Stimulated activated CD8-positive, alpha-beta memory T cell treated with anti-CD3 and anti-CD28 coated beads, Interleukin-15, amount 100 ng/mL, for 24 hours (primary cell): ENCODE results near the gene PPP2R2D.

Source experiments
- DNase-seq: peaks from one replicate; pipeline ENCODE4 v3.0.0-alpha.2; 2020; ENCODE audit warnings: low read depth

The PPP2R2D gene

DNA sequence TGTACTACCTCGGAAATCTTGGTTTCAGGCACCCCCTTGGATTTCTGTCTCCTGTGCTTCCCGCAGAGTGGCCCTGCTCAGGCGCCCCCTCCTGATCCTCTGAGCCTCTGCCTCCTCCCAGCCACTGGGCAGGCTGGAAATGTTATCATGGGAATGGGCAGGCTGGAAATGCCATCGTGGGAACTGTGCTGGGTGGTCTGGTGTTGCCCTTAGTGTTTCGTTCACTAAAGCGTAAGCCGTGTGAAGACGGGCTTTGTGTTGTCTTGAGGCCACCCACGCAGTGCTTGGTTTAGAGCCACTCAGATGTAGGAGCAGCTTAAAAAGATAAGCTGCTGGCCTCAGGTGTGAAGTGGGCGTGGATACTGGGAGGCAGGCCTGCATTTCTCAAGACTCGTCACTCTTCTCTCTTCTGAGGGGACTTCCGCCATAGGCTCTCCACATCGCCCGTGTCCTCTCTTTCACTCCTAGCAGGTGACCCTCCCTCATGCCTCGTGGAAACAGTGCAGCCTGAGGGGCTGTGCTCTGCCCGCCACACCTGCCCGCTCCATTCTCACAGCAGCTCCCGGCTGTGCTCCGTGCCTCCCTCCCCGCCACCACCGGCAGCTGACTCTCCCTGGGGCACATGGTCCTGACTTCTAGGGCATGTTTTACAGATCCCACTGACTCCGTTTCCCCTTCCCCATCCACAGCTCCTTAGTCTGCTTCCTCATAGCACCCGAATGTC, 28.5 kb downstream of the PPP2R2D start:
- DNase-seq = no peak

DNA sequence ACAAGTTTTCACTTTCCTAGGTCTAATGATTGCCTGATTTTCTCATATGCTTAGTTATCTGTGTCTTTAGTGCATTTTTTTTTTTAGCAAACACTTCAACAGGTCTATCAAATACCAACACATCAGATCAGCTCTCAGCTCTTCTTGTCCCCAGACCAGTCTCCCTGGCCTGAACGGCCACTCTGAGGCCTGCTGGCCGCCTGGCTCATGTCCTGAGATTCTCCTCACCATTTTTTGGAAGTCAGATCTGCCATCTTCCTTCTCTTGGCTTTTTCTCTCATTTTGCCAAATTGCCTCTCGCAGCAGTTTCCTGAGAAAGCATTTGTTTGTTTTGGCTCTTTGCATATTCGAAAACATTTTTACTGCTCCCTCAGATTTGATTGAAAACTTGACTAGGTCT, 29.3 kb downstream of the PPP2R2D start:
- no peak for DNase-seq

- no peak for DNase-seq
Measured at GRCh38 chr10:131930586-131931330, 29.9 kb downstream of the PPP2R2D start.

- no peak for DNase-seq
Measured at GRCh38 chr10:131931981-131932380, 31.2 kb downstream of the PPP2R2D start.

GRCh38 chr10:131933016-131933695, 32.3 kb downstream of the PPP2R2D start:
- no peak for DNase-seq

DNA sequence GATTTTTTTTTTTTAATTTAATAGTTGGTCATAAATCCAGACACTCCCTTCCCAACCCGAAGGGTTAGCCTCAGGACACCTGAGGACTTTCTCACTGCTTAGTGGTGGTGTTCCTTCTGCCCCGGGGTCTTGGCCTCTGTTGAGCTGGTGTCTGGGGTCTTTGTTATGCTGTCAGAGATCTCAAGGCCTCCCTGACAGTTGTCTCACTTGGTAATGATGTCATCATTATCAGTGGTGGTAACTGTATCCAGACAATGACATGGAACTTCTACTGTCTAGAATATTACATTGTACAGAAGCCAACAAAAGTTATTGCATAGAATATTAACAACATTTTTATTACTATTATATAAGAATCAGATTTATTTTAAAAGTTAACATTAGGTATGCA, 32.9 kb downstream of the PPP2R2D start:
- DNase-seq = no peak

DNA sequence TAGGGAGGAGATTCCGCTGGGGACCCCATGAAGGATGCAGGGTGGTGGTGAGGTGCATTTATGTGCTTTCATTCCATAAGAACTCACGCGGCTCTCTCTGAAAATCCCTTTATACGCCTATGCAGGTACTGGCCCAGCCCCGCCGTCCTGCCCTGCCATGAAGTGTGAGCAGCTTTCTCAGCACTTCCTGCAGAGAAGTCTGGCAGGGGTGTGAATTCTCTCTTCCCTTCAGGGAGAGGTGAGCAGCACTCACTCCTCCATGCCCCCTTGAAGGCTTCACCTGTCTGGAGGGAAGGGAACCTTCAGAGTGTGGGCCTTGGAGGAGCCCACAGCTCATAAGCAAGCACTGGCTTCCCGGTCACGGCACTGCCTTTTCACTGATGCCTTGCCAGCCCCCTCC, 34.0 kb downstream of the PPP2R2D start:
- no peak for DNase-seq

DNA sequence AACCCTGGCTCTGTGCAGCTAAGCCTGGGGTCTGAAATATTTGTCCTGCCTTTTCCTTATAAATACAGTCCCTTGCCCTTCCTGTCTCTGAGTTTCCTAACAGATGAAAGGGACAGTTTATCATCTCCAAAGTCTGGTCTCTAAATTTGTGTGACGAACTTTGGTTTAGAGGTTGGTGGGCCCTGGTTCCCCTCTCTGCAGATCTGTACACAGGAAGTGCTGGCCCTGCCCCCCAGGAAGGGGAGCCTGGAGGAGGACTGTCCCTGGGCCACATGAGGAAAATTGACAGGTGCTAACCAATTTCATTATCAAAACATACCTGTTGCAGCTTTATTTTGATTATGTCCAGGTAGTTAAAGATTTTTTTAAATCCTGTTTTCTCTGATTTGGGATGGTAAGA, 34.5 kb downstream of the PPP2R2D start:
- DNase-seq = no peak

- DNase-seq = no peak
Measured at GRCh38 chr10:131936294-131936693, 35.5 kb downstream of the PPP2R2D start.

- DNase-seq = no peak
Measured at GRCh38 chr10:131936736-131937135, 35.9 kb downstream of the PPP2R2D start.

GRCh38 chr10:131937836-131938235, 37.0 kb downstream of the PPP2R2D start:
- DNase-seq = no peak

DNA sequence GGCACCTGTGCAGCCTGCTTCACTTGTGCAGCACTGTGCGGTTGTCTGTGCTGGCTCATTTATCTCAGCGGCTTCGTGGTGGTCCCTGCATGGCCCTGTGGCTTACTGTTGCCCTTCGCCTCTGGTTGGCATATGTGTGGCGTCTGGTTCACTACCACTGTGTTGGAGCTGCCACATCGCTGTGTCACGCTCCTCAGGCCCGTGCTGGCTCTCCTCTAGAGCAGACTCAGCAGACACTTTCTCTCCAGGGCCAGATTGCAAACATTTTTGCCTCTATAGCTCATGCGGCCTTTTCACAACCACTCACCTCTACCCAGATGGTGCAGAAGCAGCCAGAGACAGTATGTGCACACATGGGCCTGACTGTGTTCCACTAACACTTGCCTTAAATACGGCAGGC, 37.9 kb downstream of the PPP2R2D start:
- DNase-seq = no peak

DNA sequence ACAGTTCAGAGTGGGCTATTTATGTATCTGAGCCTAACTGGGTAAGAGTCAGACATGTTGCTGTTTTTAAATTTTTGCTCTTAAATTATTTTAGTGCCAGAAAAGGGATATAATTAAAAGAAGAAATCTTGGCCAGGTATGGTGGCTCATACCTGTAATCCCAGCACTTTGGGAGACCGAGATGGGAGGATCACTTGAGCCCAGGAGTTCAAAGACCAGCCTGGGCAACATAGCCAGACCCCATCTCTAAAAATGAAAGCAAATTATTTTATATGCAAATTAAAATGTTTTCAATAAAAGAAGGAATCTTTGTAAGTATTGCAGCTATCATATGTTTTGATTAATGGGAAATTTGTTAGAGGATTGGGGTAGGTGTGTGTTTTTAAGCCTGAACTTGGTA, 41.6 kb downstream of the PPP2R2D start:
- DNase-seq = no peak

GRCh38 chr10:131943021-131943814, 42.4 kb downstream of the PPP2R2D start:
- no peak for DNase-seq

GRCh38 chr10:131944412-131944811, 43.6 kb downstream of the PPP2R2D start:
- no peak for DNase-seq

DNA sequence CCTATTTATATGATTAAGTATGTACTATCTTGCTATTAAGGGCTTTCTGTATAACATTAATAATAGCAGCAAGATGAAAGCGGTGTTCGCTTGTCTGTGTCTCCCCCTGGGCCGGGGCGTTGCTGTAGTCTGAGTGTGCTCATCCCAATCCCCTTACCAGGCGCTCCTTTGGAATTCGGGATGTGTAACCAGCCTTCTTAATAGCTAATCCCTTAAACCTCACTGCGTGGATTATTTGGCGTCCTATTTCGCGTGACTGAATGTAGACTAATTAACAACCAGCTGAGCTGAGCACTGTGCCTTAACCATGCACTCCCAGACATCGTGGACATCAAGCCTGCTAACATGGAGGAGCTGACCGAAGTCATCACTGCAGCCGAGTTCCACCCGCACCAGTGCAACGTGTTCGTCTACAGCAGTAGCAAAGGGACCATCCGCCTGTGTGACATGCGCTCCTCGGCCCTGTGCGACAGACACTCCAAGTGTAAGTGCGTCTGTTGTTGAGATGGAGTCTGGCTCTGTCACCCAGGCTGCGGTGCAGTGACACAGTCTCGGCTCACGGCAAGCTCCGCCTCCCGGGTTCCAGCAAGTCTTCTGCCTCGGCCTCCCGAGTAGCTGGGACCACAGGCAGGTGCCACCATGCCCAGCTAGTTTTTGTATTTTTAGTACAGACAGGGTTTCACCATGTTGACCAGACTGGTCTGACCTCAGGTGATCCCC, 44.3 kb downstream of the PPP2R2D start:
- DNase-seq = no peak

GRCh38 chr10:131946321-131946751, 45.5 kb downstream of the PPP2R2D start:
- DNase-seq = no peak

GRCh38 chr10:131946880-131947279, 46.1 kb downstream of the PPP2R2D start:
- no peak for DNase-seq

GRCh38 chr10:131947631-131948347, 47.0 kb downstream of the PPP2R2D start:
- DNase-seq = no peak

- no peak for DNase-seq
Measured at GRCh38 chr10:131948501-131948900, 47.7 kb downstream of the PPP2R2D start.
